Measurements from ENCODE around the gene TMEM151B. TPM values are rescaled to one million over a fixed set of nuclear protein-coding genes. Genes with fewer than 3 reads are reported as not detected.

TMEM151B gene
- total RNA-seq, result 0.10 TPM in 1 of 2 replicates, not detected in the other

DNA sequence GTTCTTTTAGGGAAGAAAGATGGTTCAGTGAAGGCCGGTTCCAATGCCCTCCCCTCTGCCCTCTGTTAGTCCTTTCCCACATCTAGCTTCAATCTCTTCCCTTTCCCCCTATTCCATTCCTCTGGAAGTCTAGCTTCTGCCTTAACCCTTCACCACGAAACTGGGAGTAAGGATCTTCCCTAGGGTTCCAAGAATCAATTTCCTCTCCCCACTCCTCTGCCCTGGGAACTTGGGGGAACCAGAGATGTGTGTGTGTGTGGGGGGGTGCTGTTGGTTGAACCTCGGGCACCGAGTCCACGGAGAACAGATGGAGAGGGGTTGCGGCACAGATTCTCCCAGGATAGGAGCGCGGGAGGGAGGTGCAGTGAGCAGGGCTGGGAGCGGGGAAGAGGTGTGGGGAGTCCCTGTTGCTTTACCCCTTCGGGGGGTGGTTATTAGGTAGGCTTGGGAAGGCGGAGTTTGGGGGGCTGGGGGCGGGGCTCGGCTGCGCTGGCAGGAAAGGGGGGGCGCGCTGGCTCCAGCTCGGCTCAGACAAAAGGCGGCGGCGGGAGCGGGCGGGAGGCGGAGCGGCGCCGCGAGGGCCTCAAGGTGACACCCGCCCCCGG, at the start of gene TMEM151B:
Gene TMEM151B (plus strand): TSS at position 530 of the 605 bp plus-strand sequence. CDS start 293 bp downstream, outside the sequence.
- Mint-ChIP-seq H3K27me3 (peaks cover 31% of the 10 kb centered on the region), H3K4me3 (peak within 1 kb of the TSS; percentile 74), H3K27ac (no peak within 1 kb of the TSS), H3K9me3 (no peaks in the 10 kb centered on the region), H3K4me1 (peaks cover 43% of the 10 kb centered on the region), H3K36me3 (ENCODE audit: low read depth) (no peaks in the 10 kb centered on the region)
- DNase-seq (no peak), ATAC-seq (ENCODE audit: low read depth) (no peak)
- CTCF ChIA-PET, result interaction anchor here (1.2 to 5.0 kb wide), 2 partner anchors 34 to 43 kb away, joined by 3 to 81 read pairs; partner anchors contain the start of gene AARS2
- no peak for TF ChIP-seq CTCF (IDR thresholded peaks at IDR 0.05)
- intact Hi-C loops (cut with micrococcal nuclease), result loop anchor here (2.0 to 10.0 kb wide), 6 partner anchors 27 to 1705 kb away; partner anchors contain the start of genes AARS2, LRRC73, POLR1C and UBR2
- POLR2A ChIA-PET, result interaction anchor here (1.2 to 2.6 kb wide), 3 partner anchors 13 to 46 kb away, joined by 3 to 14 read pairs (median 5); partner anchors contain the start of genes HSP90AB1, SLC29A1 and SLC35B2

DNA sequence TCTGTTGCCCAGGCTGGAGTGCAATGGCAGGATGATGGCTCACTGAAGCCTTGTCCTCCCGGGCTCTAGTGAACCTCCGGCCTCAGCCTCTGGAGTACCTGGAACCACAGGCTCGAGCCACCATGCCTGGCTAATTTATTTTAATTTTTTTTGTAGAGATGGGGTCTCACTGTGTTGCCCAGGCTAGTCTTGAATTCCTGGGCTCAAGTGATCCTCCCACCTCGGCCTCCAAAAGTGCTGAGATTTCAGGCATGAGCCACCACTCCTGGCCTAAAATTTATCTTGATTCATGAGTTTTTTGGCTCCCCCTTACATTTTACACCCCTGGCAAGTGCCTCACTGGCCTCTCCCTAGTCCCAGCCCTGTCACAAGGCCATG, 49.3 kb upstream of the TMEM151B start:
- POLR2A ChIA-PET, result interaction anchor here (1.6 kb wide), 1 partner anchor 26 kb away, joined by 8 read pairs; the partner anchor contains the start of gene HSP90AB1
- ATAC-seq (ENCODE audit: low read depth), result no peak
- peaks cover 39% of the 10 kb centered on the region for H3K4me1 Mint-ChIP-seq
- no peaks in the 10 kb centered on the region for H3K9me3 Mint-ChIP-seq
- intact Hi-C loops (cut with micrococcal nuclease), result loop anchor here (5.0 kb wide), 2 partner anchors 94 to 116 kb away; partner anchors contain the start of genes MRPL14 and TMEM63B
- H3K27ac Mint-ChIP-seq, result no peak overlapping the region
- no peaks in the 10 kb centered on the region for H3K36me3 Mint-ChIP-seq (ENCODE audit: low read depth)
- no peak for TF ChIP-seq CTCF (IDR thresholded peaks at IDR 0.05)
- CTCF ChIA-PET, result interaction anchor here (1.2 kb wide), 1 partner anchor 36 kb away, joined by 3 read pairs; the partner anchor contains the start of gene SLC35B2
- H3K27me3 Mint-ChIP-seq, result no peaks in the 10 kb centered on the region
- H3K4me3 Mint-ChIP-seq, result no peak overlapping the region
- DNase-seq, result no peak

DNA sequence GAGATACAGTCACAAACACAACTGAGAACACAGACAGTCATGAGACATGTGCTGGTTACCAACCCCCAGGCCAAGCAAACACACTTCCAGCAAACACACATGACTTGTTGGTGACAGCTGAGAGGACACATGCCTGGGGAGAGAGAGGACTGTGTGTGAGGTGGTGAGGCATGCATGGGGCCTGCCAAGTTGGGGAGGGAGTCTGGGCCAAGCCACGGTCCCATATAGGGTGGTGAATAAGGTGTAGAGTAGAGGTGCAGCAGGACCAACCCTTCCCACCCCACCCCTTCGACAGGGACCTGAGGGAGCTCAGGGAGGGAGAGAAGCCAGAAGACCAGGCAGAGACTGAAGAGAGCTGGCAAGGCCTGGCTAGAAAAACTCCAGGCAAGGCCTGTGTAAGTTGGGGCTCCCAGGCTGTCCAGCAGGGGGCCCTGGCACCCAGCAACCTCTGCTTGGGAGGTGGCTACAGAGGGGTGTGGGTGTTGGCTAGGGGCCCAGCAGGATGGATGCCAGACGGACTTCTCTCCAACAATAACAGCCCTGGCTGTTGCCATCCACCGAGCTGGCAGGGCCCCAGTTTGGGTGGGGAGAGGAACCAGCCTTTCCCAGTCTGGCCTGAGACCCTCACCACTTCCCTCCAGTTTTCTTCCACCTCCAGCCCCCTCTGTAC, 48.8 kb upstream of the TMEM151B start:
- POLR2A ChIA-PET, result interaction anchor here (0.6 to 1.6 kb wide), 5 partner anchors 25 to 43 kb away, joined by 3 to 8 read pairs (median 4); partner anchors contain the start of gene HSP90AB1

DNA sequence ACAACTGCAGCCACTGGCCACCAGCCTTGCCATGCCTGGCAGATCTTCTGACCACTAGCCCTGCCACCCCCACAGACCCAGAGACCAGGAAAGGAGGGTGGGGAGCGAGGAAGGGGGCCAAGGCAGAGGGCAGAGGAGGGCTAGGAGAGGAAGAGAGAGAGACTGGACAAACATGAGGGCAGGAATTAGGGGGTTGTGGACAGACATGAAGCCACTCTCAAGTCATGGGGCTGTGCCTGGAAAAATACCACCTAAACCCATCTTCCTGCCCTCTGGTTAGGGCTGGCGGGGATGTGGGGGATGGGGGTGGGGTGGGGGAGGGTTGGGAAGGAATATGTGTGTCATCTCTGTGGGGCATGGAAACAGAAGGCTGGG, 48.3 kb upstream of the TMEM151B start:
- Mint-ChIP-seq H3K27me3 (no peaks in the 10 kb centered on the region), H3K4me1 (peaks cover 39% of the 10 kb centered on the region), H3K36me3 (ENCODE audit: low read depth) (no peaks in the 10 kb centered on the region), H3K27ac (no peak overlapping the region), H3K4me3 (no peak overlapping the region), H3K9me3 (no peaks in the 10 kb centered on the region)
- ChIA-PET CTCF (interaction anchor here (1.2 kb wide), 1 partner anchor 35 kb away, joined by 3 read pairs; the partner anchor contains the start of gene SLC35B2), POLR2A (interaction anchor here (0.6 to 3.7 kb wide), 6 partner anchors 15 to 42 kb away, joined by 3 to 14 read pairs (median 4); partner anchors contain the start of gene HSP90AB1)
- ATAC-seq (ENCODE audit: low read depth) (no peak), DNase-seq (no peak)
- intact Hi-C loops (cut with micrococcal nuclease), result loop anchor here (5.0 kb wide), 2 partner anchors 95 to 115 kb away; partner anchors contain the start of genes MRPL14 and TMEM63B
- no peak for TF ChIP-seq CTCF (IDR thresholded peaks at IDR 0.05)

More for the DNA sequence above, 48.8 kb upstream of the TMEM151B start:
- peak; percentile 51 for ATAC-seq (ENCODE audit: low read depth)
- H3K4me3 Mint-ChIP-seq, result no peak overlapping the region
- no peaks in the 10 kb centered on the region for H3K36me3 Mint-ChIP-seq (ENCODE audit: low read depth)
- no peaks in the 10 kb centered on the region for H3K9me3 Mint-ChIP-seq
- CTCF ChIA-PET, result interaction anchor here (1.2 kb wide), 1 partner anchor 36 kb away, joined by 3 read pairs; the partner anchor contains the start of gene SLC35B2
- TF ChIP-seq CTCF (IDR thresholded peaks at IDR 0.05), result no peak
- H3K27ac Mint-ChIP-seq, result no peak overlapping the region
- DNase-seq, result peak; percentile 53
- intact Hi-C loops (cut with micrococcal nuclease), result loop anchor here (5.0 kb wide), 2 partner anchors 94 to 116 kb away; partner anchors contain the start of genes MRPL14 and TMEM63B
- H3K4me1 Mint-ChIP-seq, result peaks cover 39% of the 10 kb centered on the region
- no peaks in the 10 kb centered on the region for H3K27me3 Mint-ChIP-seq
